IMR-90 (cell line): ENCODE data around the gene DOCK2. TPM values are rescaled to one million over a fixed set of nuclear protein-coding genes. Genes with fewer than 3 reads are reported as not detected.
A peak's percentile ranks its signal among the peaks of the same experiment; 100 is the strongest.

ENCODE experiments used
- ATAC-seq: fragments of 200-7000 bp; cut with Tn5 transposase; 2 replicates; pipeline ENCODE4 v1.9.1; 2020; ENCODE audit warnings: low read depth, mild to moderate bottlenecking, moderate library complexity
- BruUV-seq: library from RNA; stranded (reverse); fragments of 400-500 nt; replicated peaks from 2 replicates; lab custom pipeline; 2021; lab: Mats Ljungman, UMichigan
- CTCF ChIA-PET: fragments of 300-600 bp; formaldehyde crosslinking; extraction: SDS; loops from one replicate; lab custom pipeline; 2021; ENCODE audit warnings: antibody characterized with exemption; lab: Yijun Ruan, JAX
- POLR2A ChIA-PET: fragments of 300-600 bp; sonication (Branson Sonifier 250); formaldehyde crosslinking; loops from one replicate; lab custom pipeline; 2022; ENCODE audit warnings: antibody characterized with exemption; ENCODE audit not compliant: unreplicated experiment; lab: Charles Lee
- DNase-seq: peaks from one replicate; pipeline ENCODE4 v3.0.0; 2013
- H2AFZ ChIP-seq: replicated peaks from 2 replicates; pipeline ENCODE3; 2013; ENCODE audit warnings: low read length, mild to moderate bottlenecking; ENCODE audit not compliant: poor library complexity
- H2AK5ac ChIP-seq: 2 replicates; pipeline ENCODE4 v1.6.1; 2013; ENCODE audit warnings: low read depth, low read length, inconsistent platforms
- H2AK9ac ChIP-seq: replicated peaks from 2 replicates; pipeline ENCODE3; 2013; ENCODE audit warnings: mild to moderate bottlenecking, low read depth, low read length, moderate library complexity; ENCODE audit not compliant: poor library complexity
- H2BK120ac ChIP-seq: 2 replicates; pipeline ENCODE4 v1.6.1; 2013; ENCODE audit warnings: low read depth, low read length, inconsistent platforms
- H2BK15ac ChIP-seq: 3 replicates; pipeline ENCODE4 v1.6.1; 2013; ENCODE audit warnings: low read depth, low read length, inconsistent platforms
- H2BK20ac ChIP-seq: 2 replicates; pipeline ENCODE4 v1.6.1; 2013; ENCODE audit warnings: low read depth, mild to moderate bottlenecking, inconsistent platforms, low read length, moderate library complexity
- H2BK5ac ChIP-seq: 2 replicates; pipeline ENCODE4 v1.6.1; 2013; ENCODE audit warnings: mild to moderate bottlenecking, low read depth, low read length, inconsistent platforms; ENCODE audit not compliant: poor library complexity, severe bottlenecking
- H3K14ac ChIP-seq: replicated peaks from 2 replicates; pipeline ENCODE4 v1.6.1; 2013; ENCODE audit warnings: low read depth, low read length, inconsistent platforms
- H3K18ac ChIP-seq: 2 replicates; pipeline ENCODE4 v1.6.1; 2013; ENCODE audit warnings: low read depth, low read length, control low read depth
- H3K23ac ChIP-seq: 2 replicates; pipeline ENCODE4 v1.6.1; 2013; ENCODE audit warnings: low read depth, low read length, inconsistent platforms
- H3K27ac ChIP-seq: 2 replicates; pipeline ENCODE4 v1.5.1; 2013; ENCODE audit warnings: mild to moderate bottlenecking, control low read depth, low read length; ENCODE audit not compliant: insufficient read depth
- H3K27me3 ChIP-seq: 2 replicates; pipeline ENCODE4 v1.6.1; 2013; ENCODE audit warnings: low read length; ENCODE audit not compliant: control insufficient read depth, insufficient read depth
- H3K36me3 ChIP-seq: 2 replicates; pipeline ENCODE4 v1.6.1; 2013; ENCODE audit warnings: low read length, mixed read lengths; ENCODE audit not compliant: control insufficient read depth, insufficient read depth
- H3K4ac ChIP-seq: 2 replicates; pipeline ENCODE4 v1.6.1; 2013; ENCODE audit warnings: low read depth, low read length, inconsistent platforms
- H3K4me1 ChIP-seq: 2 replicates; pipeline ENCODE4 v1.6.1; 2013; ENCODE audit warnings: low read length, mixed read lengths; ENCODE audit not compliant: control insufficient read depth, insufficient read depth
- H3K4me2 ChIP-seq: 2 replicates; pipeline ENCODE4 v1.6.1; 2013; ENCODE audit warnings: low read depth, mild to moderate bottlenecking, control low read depth, low read length, moderate library complexity
- H3K4me3 ChIP-seq: 2 replicates; pipeline ENCODE4 v1.5.1; 2013; ENCODE audit warnings: low read depth, mild to moderate bottlenecking, control low read depth, low read length, moderate library complexity; ENCODE audit not compliant: insufficient read depth
- H3K56ac ChIP-seq: 2 replicates; pipeline ENCODE4 v1.6.1; 2013; ENCODE audit warnings: low read length, inconsistent platforms; ENCODE audit not compliant: insufficient read depth; ENCODE audit errors: extremely low read depth
- H3K79me1 ChIP-seq, 2 experiments: 2 replicates each; pipeline ENCODE4 v1.6.1; 2013; ENCODE audit warnings: low read length in 2 of 2, inconsistent platforms in 1 of 2, low read depth in 1 of 2
- H3K9ac ChIP-seq: 2 replicates; pipeline ENCODE4 v1.6.1; 2013; ENCODE audit warnings: low read depth, low read length, control low read depth
- H3K9me1 ChIP-seq: 2 replicates; pipeline ENCODE4 v1.6.1; 2013; ENCODE audit warnings: low read length, inconsistent platforms; ENCODE audit not compliant: insufficient read depth
- H3K9me3 ChIP-seq: 2 replicates; pipeline ENCODE4 v1.6.1; 2013; ENCODE audit warnings: low read length; ENCODE audit not compliant: control insufficient read depth, insufficient read depth
- H4K20me1 ChIP-seq: 2 replicates; pipeline ENCODE4 v1.6.1; 2013; ENCODE audit warnings: low read length, inconsistent platforms; ENCODE audit not compliant: insufficient read depth
- H4K5ac ChIP-seq: 2 replicates; pipeline ENCODE4 v1.6.1; 2013; ENCODE audit warnings: mild to moderate bottlenecking, low read depth, low read length, control low read depth
- H4K8ac ChIP-seq, 2 experiments: 2 replicates each; pipeline ENCODE4 v1.6.1; 2013; ENCODE audit warnings: low read depth in 2 of 2, low read length in 2 of 2, control low read depth in 1 of 2, inconsistent platforms in 1 of 2
- H4K91ac ChIP-seq: 2 replicates; pipeline ENCODE4 v1.6.1; 2013; ENCODE audit warnings: low read depth, low read length, inconsistent platforms; ENCODE audit not compliant: insufficient read depth
- BHLHE40 ChIP-seq: fragments of 150-350 bp; IDR thresholded peaks from 2 replicates; pipeline ENCODE4 v1.6.1; 2016; ENCODE audit warnings: mild to moderate bottlenecking, low read depth, low read length
- CEBPB ChIP-seq: IDR thresholded peaks from 2 replicates; pipeline ENCODE4 v1.6.1; 2012; ENCODE audit warnings: low read depth, low read length, improper control_type of control experiment
- CHD1 ChIP-seq: IDR thresholded peaks from 2 replicates; pipeline ENCODE4 v1.6.1; 2012; ENCODE audit warnings: low read depth, low read length, improper control_type of control experiment
- MXI1 ChIP-seq: IDR thresholded peaks from 2 replicates; pipeline ENCODE4 v1.6.1; 2012; ENCODE audit warnings: low read depth, mild to moderate bottlenecking, low read length, moderate library complexity, borderline replicate concordance
- NFE2L2 ChIP-seq: fragments of 150-350 bp; IDR thresholded peaks from 2 replicates; pipeline ENCODE4 v1.6.1; 2016; ENCODE audit warnings: low read depth, mild to moderate bottlenecking, low read length
- POLR2A ChIP-seq: IDR thresholded peaks from 2 replicates; pipeline ENCODE4 v1.6.1; 2012; ENCODE audit warnings: mild to moderate bottlenecking, low read depth, low read length
- RFX5 ChIP-seq: IDR thresholded peaks from 2 replicates; pipeline ENCODE4 v1.8.0; 2012; ENCODE audit warnings: low read depth, mild to moderate bottlenecking, low read length, moderate library complexity
- SMC3 ChIP-seq: fragments of 150-350 bp; IDR thresholded peaks from 2 replicates; pipeline ENCODE4 v1.6.1; 2016; ENCODE audit warnings: low read depth, mild to moderate bottlenecking, antibody characterized with exemption, low read length, moderate library complexity
- WGBS, 2 experiments: methylation state at CpG; one replicate each; pipeline versions ENCODE4 v1.1.5 to v1.1.7; 2013; ENCODE audit warnings: missing lambda C conversion rate in 2 of 2; ENCODE audit not compliant: insufficient read length in 1 of 2; ENCODE audit errors: extremely low coverage in 2 of 2; 5-methylcytosine and 5-hydroxymethylcytosine counted together
- dilution Hi-C: fragments of 300-500 bp; cut with HindIII; formaldehyde crosslinking; loops from one replicate; pipeline ENCODE4 v1.14.3; 2018; ENCODE audit warnings: low sequenced_read_pairs; ENCODE audit not compliant: unreplicated experiment
- in situ Hi-C: fragments of 300-500 bp; cut with MboI; formaldehyde crosslinking; loops from 3 replicates; pipeline ENCODE4 v1.14.3; 2019; ENCODE audit warnings: low sequenced_read_pairs, inconsistent platforms, mixed read lengths
- intact Hi-C: fragments of 100-400 bp; cut with micrococcal nuclease; formaldehyde crosslinking; loops from 2 replicates; pipeline ENCODE4 v1.10.0; 2022
- polyA plus RNA-seq, 3 experiments: library from polyadenylated mRNA; depleted of rRNA; stranded (reverse); fragments of >200 nt; gene quantifications; 2 replicates each; pipeline ENCODE4 v1.2.3, GENCODE V29; 2012; ENCODE audit warnings: low replicate concordance in 1 of 3
- total RNA-seq: library from RNA; depleted of rRNA; stranded (reverse); fragments of >200 nt; gene quantifications from 2 replicates; pipeline ENCODE4 v1.2.3, GENCODE V29; 2012
- TF ChIP-seq, protein P1 (sequence below): conservative IDR thresholded peaks from 2 replicates; pipeline ENCODE4 v1.5.1; 2012; ENCODE audit warnings: mild to moderate bottlenecking, low read depth, low read length, improper control_type of control experiment

Gene DOCK2
- total and polyA plus RNA-seq, 2 of the 4 experiments (the other 2 are of a cell fraction), result 0.72 to 3.0 TPM

DNA sequence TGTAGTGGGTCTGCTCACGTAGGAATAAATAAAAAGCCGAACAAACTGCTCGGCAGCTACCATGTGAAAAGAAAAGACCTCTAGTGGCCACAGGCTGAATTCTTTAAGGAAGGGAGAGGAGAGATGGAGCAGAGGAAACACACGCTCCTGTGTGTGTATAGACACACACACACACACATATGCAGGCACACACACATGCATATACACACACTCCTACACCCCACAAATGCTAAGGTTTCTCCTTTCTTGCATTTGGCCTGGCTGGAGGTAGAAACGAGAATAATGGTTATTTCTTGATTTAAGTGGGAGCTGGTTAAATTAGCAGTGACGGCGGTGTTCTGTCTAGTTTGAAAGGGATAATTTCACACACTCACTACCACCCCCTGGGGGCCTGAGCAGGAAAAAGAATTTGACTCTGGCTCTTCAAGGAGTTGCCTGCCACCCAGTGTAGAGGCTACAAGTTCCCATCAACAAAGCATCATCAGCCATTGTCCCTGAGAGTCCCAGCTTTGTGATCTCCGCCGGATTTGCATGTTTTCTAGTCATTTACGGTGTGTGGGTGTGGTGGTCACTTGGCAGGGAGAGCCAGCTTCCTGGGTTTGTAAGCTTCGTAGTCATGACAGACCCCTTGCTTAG is 343.5 kb downstream of the DOCK2 start, which contains the start of gene INSYN2B (continued):
- TF ChIP-seq SMC3 (peak; percentile 76), BHLHE40 (peak; percentile 26; the same call in 1 of the 2 replicates), RFX5 (no peak), POLR2A (peak; percentile 55), CHD1 (no peak; the same call in 1 of the 2 replicates)

DNA sequence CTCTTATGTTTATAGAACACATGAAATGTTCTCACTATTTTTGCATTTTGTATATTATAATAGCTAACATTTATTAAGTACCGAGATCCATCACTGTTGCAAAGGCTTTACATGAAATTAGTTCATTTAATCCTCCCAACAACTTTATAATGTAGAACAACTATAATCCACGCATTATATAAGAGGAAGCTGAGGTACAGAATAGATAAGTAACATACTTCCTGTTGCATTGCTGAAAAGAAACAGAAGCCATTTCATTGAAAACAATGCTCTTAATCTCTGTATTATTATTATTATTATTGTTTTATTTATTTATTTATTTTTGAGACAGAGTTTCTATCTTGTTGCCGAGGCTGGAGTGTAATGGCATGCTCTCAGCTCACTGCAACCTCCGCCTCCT is 351.1 kb downstream of the DOCK2 start:
- no peak overlapping the region for H4K5ac ChIP-seq
- H4K20me1 ChIP-seq, result no peaks in the 10 kb centered on the region
- no peaks in the 10 kb centered on the region for H3K9me1 ChIP-seq
- H3K79me1 ChIP-seq, result no peaks in the 10 kb centered on the region
- H3K23ac ChIP-seq, result no peak overlapping the region
- WGBS, 2 experiments, result no CpG with 5 or more reads among the region's 4 CpGs
- in situ Hi-C loops (no loop called here), dilution Hi-C loops (no loop called here), intact Hi-C loops (no loop called here)
- no peak overlapping the region for H3K18ac ChIP-seq
- ChIA-PET POLR2A (no interaction called here), CTCF (no interaction called here)
- H2BK15ac ChIP-seq, result no peak overlapping the region
- H3K4ac ChIP-seq, result no peak overlapping the region
- no peak overlapping the region for H2AK5ac ChIP-seq
- no peaks in the 10 kb centered on the region for H3K4me1 ChIP-seq
- H3K36me3 ChIP-seq, result no peaks in the 10 kb centered on the region
- TF ChIP-seq NFE2L2 (no peak), POLR2A (no peak), CEBPB (no peak), MXI1 (no peak), RFX5 (no peak)
- TF ChIP-seq, protein P1, sequence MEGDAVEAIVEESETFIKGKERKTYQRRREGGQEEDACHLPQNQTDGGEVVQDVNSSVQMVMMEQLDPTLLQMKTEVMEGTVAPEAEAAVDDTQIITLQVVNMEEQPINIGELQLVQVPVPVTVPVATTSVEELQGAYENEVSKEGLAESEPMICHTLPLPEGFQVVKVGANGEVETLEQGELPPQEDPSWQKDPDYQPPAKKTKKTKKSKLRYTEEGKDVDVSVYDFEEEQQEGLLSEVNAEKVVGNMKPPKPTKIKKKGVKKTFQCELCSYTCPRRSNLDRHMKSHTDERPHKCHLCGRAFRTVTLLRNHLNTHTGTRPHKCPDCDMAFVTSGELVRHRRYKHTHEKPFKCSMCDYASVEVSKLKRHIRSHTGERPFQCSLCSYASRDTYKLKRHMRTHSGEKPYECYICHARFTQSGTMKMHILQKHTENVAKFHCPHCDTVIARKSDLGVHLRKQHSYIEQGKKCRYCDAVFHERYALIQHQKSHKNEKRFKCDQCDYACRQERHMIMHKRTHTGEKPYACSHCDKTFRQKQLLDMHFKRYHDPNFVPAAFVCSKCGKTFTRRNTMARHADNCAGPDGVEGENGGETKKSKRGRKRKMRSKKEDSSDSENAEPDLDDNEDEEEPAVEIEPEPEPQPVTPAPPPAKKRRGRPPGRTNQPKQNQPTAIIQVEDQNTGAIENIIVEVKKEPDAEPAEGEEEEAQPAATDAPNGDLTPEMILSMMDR, result no peak
- no peak overlapping the region for H2AFZ ChIP-seq
- BruUV-seq, result no TSS peak
- H3K4me2 ChIP-seq, result no peak overlapping the region
- no peak overlapping the region for H3K9ac ChIP-seq
- no peak overlapping the region for H4K91ac ChIP-seq
- H2BK20ac ChIP-seq, result no peak overlapping the region
- H3K27me3 ChIP-seq, result no peaks in the 10 kb centered on the region; the same call in 1 of the 2 replicates
- no peak overlapping the region for H2BK5ac ChIP-seq
- H3K4me3 ChIP-seq, result no peak overlapping the region
- no peak overlapping the region for H3K56ac ChIP-seq
- no peak for ATAC-seq
- no peak for DNase-seq
- H4K8ac ChIP-seq, result no peak overlapping the region
- H2AK9ac ChIP-seq, result no peak overlapping the region
- H3K27ac ChIP-seq, result no peak overlapping the region
- no peak overlapping the region for H3K14ac ChIP-seq
- H2BK120ac ChIP-seq, result no peak overlapping the region
- H3K9me3 ChIP-seq, result no peaks in the 10 kb centered on the region
